ENCODE data around the gene DMBX1. TPM values are rescaled to one million over a fixed set of nuclear protein-coding genes. Genes with fewer than 3 reads are reported as not detected.

The DMBX1 gene
- total and polyA plus RNA-seq, 9 of the 15 experiments (the other 6 are each of a cell fraction or from before 2014, with no cell fraction given): 0.25 to 4.3 (median 1.0) TPM

DNA sequence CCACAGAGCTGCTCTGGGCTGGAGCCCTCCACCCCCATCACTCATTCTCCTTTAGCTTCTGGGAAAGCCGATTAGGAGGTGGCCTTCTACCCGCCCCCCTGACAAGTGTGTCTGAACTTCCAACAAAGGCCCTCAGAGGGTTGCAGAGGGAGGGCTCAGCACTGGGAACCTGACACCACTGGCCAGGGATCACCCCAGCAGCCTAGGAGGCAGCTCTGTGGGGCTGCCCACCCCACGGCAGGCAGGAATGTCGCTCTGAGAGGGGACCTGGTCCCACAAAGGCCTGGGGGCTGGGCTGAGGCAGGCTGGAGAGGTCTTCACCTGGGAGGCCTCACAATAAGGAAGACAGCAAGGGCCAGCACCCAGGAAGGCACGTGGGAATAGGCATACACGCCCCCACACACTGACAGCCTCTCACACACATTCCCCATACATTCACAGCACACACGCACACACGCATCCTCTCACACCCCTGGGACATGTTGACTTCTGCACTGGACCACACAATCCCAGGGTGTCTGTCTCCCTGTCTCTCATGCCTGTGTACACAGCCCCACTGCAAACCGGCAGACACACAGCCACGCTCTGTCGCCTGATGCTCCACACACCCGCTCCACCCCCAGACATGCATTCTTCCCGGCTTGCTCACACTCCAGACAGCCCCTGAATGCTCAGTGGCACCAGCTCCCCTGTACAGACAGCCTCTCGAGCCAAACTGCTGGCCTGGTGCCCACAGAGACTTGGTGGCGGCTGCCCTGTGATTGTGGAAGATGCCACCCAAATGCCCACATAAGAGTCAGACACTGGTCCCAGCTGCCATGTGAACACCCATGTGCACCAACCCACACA lies 30.7 kb downstream of the DMBX1 start (continued):
- TF ChIP-seq TCF3 (CRISPR knock-in tag; IDR thresholded peaks at IDR 0.05): peak; percentile 7; the same call in 1 of the 2 replicates
- TF ChIP-seq CHD1 (IDR thresholded peaks at IDR 0.05; ENCODE audit: low read length): no peak
- 0 out of 2 replicates have a peak, but pooled peaks have one; percentile 48 for TF ChIP-seq MTA3 (IDR thresholded peaks at IDR 0.05; ENCODE audit: borderline replicate concordance)
- TF ChIP-seq RBM39 (optimal IDR thresholded peaks at IDR 0.05; ENCODE audit: low read depth, low read length): peak; percentile 84
- TF ChIP-seq ZNF239 (CRISPR knock-in tag; IDR thresholded peaks at IDR 0.05): no peak
- no peak for TF ChIP-seq HDAC6 (IDR thresholded peaks at IDR 0.05; ENCODE audit: low read depth, low read length)
- TF ChIP-seq EP300 (IDR thresholded peaks at IDR 0.05; ENCODE audit: low read length): no peak; the same call in 1 of the 2 replicates
- TF ChIP-seq NFIX (CRISPR knock-in tag; IDR thresholded peaks at IDR 0.05; ENCODE audit: low read depth): no peak
- no peak for TF ChIP-seq KLF16 (IDR thresholded peaks at IDR 0.05)
- TF ChIP-seq, protein P1, sequence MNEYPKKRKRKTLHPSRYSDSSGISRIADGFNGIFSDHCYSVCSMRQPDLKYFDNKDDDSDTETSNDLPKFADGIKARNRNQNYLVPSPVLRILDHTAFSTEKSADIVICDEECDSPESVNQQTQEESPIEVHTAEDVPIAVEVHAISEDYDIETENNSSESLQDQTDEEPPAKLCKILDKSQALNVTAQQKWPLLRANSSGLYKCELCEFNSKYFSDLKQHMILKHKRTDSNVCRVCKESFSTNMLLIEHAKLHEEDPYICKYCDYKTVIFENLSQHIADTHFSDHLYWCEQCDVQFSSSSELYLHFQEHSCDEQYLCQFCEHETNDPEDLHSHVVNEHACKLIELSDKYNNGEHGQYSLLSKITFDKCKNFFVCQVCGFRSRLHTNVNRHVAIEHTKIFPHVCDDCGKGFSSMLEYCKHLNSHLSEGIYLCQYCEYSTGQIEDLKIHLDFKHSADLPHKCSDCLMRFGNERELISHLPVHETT (CRISPR knock-in tag; conservative IDR thresholded peaks at IDR 0.05 in 1 of 2, IDR thresholded peaks at IDR 0.05 in 1 of 2): no peak
- peak; percentile 54; the same call in 1 of the 2 replicates for TF ChIP-seq RB1 (IDR thresholded peaks at IDR 0.05; ENCODE audit: low read depth)
- no peak for TF ChIP-seq HDAC3 (IDR thresholded peaks at IDR 0.05; ENCODE audit: borderline replicate concordance, partially characterized antibody)
- TF ChIP-seq RBM17 (IDR thresholded peaks at IDR 0.05; ENCODE audit: borderline replicate concordance, low read depth, low read length): no peak
- TF ChIP-seq HMGN3 (IDR thresholded peaks at IDR 0.05; ENCODE audit: borderline replicate concordance, extremely low read depth, insufficient read length, low read depth, low read length): peak; percentile 60
- TF ChIP-seq, protein P2, sequence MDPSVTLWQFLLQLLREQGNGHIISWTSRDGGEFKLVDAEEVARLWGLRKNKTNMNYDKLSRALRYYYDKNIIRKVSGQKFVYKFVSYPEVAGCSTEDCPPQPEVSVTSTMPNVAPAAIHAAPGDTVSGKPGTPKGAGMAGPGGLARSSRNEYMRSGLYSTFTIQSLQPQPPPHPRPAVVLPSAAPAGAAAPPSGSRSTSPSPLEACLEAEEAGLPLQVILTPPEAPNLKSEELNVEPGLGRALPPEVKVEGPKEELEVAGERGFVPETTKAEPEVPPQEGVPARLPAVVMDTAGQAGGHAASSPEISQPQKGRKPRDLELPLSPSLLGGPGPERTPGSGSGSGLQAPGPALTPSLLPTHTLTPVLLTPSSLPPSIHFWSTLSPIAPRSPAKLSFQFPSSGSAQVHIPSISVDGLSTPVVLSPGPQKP (CRISPR knock-in tag; IDR thresholded peaks at IDR 0.05): no peak
- no peak for TF ChIP-seq CHCHD3 (CRISPR knock-in tag; IDR thresholded peaks at IDR 0.05)
- TF ChIP-seq, protein P3, sequence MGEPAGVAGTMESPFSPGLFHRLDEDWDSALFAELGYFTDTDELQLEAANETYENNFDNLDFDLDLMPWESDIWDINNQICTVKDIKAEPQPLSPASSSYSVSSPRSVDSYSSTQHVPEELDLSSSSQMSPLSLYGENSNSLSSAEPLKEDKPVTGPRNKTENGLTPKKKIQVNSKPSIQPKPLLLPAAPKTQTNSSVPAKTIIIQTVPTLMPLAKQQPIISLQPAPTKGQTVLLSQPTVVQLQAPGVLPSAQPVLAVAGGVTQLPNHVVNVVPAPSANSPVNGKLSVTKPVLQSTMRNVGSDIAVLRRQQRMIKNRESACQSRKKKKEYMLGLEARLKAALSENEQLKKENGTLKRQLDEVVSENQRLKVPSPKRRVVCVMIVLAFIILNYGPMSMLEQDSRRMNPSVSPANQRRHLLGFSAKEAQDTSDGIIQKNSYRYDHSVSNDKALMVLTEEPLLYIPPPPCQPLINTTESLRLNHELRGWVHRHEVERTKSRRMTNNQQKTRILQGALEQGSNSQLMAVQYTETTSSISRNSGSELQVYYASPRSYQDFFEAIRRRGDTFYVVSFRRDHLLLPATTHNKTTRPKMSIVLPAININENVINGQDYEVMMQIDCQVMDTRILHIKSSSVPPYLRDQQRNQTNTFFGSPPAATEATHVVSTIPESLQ (CRISPR knock-in tag; IDR thresholded peaks at IDR 0.05): 0 out of 2 replicates have a peak, but pooled peaks have one; percentile 43
- peak; percentile 52; the same call in 1 of the 2 replicates for TF ChIP-seq NFRKB (IDR thresholded peaks at IDR 0.05; ENCODE audit: low read depth)
- no peak for TF ChIP-seq KLF13 (tag; IDR thresholded peaks at IDR 0.05; ENCODE audit: borderline replicate concordance, low read depth)
- TF ChIP-seq ARNT (IDR thresholded peaks at IDR 0.05): no peak
- TF ChIP-seq SOX6 (IDR thresholded peaks at IDR 0.05): no peak
- TF ChIP-seq SPI1 (IDR thresholded peaks at IDR 0.05; ENCODE audit: borderline replicate concordance, low read depth, low read length): no peak
- TF ChIP-seq CBFA2T3 (IDR thresholded peaks at IDR 0.05): peak; percentile 56
- peak; percentile 20 for TF ChIP-seq NUFIP1 (IDR thresholded peaks at IDR 0.05; ENCODE audit: partially characterized antibody)
